ENCODE data around the gene WDR36. TPM values are rescaled to one million over a fixed set of nuclear protein-coding genes. Genes with fewer than 3 reads are reported as not detected.

Gene WDR36
- total and polyA plus RNA-seq, 2 donors from 2014 or later = 4.5 to 31.8 TPM

GRCh38 chr5:111099058-111099778 is 7.1 kb downstream of the WDR36 start:
- no peak for DNase-seq
- H3K4me1 ChIP-seq (ENCODE audit: control insufficient read depth in 2 of 3, insufficient read depth in 2 of 3, low read depth in 1 of 3, low read length in 3 of 3) = peaks cover 0 to under 1% (median 0%) of the 10 kb centered on the region in 3 donors
- no peak overlapping the region for H3K4me3 ChIP-seq (ENCODE audit: low read length in 3 of 3)
- no peak for FAIRE-seq
- no peak overlapping the region for H3K9ac ChIP-seq (ENCODE audit: low read length in 3 of 3)
- peaks cover 8 to 29% (median 10%) of the 10 kb centered on the region in 3 donors for H3K36me3 ChIP-seq (ENCODE audit: control insufficient read depth in 2 of 3, insufficient read depth in 3 of 3, low read length in 3 of 3)
- no peaks in the 10 kb centered on the region for H3K27me3 ChIP-seq (ENCODE audit: control insufficient read depth, insufficient read depth, low read length)
- H3K27ac ChIP-seq (ENCODE audit: low read depth in 2 of 2, low read length in 2 of 2) = no peak overlapping the region
- TF ChIP-seq, protein P1, sequence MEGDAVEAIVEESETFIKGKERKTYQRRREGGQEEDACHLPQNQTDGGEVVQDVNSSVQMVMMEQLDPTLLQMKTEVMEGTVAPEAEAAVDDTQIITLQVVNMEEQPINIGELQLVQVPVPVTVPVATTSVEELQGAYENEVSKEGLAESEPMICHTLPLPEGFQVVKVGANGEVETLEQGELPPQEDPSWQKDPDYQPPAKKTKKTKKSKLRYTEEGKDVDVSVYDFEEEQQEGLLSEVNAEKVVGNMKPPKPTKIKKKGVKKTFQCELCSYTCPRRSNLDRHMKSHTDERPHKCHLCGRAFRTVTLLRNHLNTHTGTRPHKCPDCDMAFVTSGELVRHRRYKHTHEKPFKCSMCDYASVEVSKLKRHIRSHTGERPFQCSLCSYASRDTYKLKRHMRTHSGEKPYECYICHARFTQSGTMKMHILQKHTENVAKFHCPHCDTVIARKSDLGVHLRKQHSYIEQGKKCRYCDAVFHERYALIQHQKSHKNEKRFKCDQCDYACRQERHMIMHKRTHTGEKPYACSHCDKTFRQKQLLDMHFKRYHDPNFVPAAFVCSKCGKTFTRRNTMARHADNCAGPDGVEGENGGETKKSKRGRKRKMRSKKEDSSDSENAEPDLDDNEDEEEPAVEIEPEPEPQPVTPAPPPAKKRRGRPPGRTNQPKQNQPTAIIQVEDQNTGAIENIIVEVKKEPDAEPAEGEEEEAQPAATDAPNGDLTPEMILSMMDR (IDR thresholded peaks at IDR 0.05; ENCODE audit: borderline replicate concordance, extremely low read depth, insufficient read depth) = no peak
- intact Hi-C loops (cut with DNase I) = no loop called here
- H3K9me3 ChIP-seq (ENCODE audit: control insufficient read depth in 2 of 3, insufficient read depth in 1 of 3, low read length in 3 of 3) = no peaks in the 10 kb centered on the region

DNA sequence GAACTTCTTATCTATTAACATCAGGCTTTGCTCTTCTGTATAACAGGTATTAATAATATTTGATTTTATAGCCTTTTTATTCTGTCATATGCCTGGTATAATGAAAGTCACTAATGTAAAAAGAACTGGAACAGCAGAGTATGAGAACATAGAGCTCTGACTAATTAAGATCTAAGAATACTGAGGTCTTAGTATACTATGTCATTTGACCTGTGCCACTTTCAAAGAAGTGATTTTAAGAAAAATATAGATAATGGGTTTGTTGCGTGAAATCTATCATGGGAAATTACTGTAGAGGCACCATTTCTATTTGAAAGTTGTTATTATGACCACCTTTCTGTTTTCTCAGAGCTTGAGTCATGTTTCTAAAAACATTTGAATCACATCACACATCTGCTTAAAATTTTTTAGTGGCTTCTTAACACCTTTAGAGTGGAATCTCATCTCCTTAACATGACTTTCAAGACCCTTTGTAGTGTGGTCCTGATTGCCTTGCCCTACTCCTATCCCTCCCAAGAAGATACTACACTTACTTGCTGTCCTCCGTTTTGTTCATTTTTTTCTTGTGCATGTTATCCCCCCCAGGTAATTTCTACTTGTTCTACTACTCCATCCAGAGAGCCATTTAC is 14.3 kb downstream of the WDR36 start:
- H3K27me3 ChIP-seq (ENCODE audit: control insufficient read depth, insufficient read depth, low read length) = no peaks in the 10 kb centered on the region
- DNase-seq (no peak), FAIRE-seq (no peak)
- H3K36me3 ChIP-seq (ENCODE audit: control insufficient read depth in 2 of 3, insufficient read depth in 3 of 3, low read length in 3 of 3) = peaks cover 18 to 42% (median 20%) of the 10 kb centered on the region in 3 donors
- no peaks in the 10 kb centered on the region for H3K9me3 ChIP-seq (ENCODE audit: control insufficient read depth in 2 of 3, insufficient read depth in 1 of 3, low read length in 3 of 3)
- H3K4me3 ChIP-seq (ENCODE audit: low read length in 3 of 3) = no peak overlapping the region
- intact Hi-C loops (cut with DNase I) = no loop called here
- TF ChIP-seq, protein P1 (IDR thresholded peaks at IDR 0.05; ENCODE audit: borderline replicate concordance, extremely low read depth, insufficient read depth) = no peak
- no peak overlapping the region for H3K9ac ChIP-seq (ENCODE audit: low read length in 3 of 3)
- no peaks in the 10 kb centered on the region for H3K4me1 ChIP-seq (ENCODE audit: control insufficient read depth in 2 of 3, insufficient read depth in 2 of 3, low read depth in 1 of 3, low read length in 3 of 3)
- no peak overlapping the region for H3K27ac ChIP-seq (ENCODE audit: low read depth in 2 of 2, low read length in 2 of 2)

DNA sequence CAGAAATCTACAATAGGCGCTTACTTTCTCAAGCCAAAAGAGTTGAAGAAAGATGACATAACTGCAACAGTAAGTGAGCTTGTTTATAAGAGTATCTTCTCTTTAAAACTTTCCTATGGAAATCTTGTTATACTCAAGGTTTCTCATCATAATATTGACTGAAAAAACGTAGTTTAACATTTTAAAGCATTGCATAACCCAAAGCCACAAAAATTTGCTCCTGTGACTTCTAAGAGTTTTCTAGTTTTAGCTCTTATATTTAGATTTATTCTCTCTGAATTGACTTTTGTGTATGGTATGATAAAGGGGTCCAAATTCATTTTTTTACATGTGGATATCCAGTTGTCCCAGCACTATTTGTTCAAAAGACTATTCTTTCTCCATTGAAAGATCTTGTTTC is 15.2 kb downstream of the WDR36 start:
- Histone ChIP-seq H3K9ac (ENCODE audit: low read length in 3 of 3) (no peak overlapping the region), H3K27ac (ENCODE audit: low read depth in 2 of 2, low read length in 2 of 2) (no peak overlapping the region), H3K27me3 (ENCODE audit: control insufficient read depth, insufficient read depth, low read length) (no peaks in the 10 kb centered on the region), H3K4me3 (ENCODE audit: low read length in 3 of 3) (no peak overlapping the region), H3K36me3 (ENCODE audit: control insufficient read depth in 2 of 3, insufficient read depth in 3 of 3, low read length in 3 of 3) (peaks cover 18 to 41% (median 25%) of the 10 kb centered on the region in 3 donors), H3K4me1 (ENCODE audit: control insufficient read depth in 2 of 3, insufficient read depth in 2 of 3, low read depth in 1 of 3, low read length in 3 of 3) (no peaks in the 10 kb centered on the region), H3K9me3 (ENCODE audit: control insufficient read depth in 2 of 3, insufficient read depth in 1 of 3, low read length in 3 of 3) (no peaks in the 10 kb centered on the region)
- FAIRE-seq (no peak), DNase-seq (no peak)
- intact Hi-C loops (cut with DNase I) = no loop called here
- TF ChIP-seq, protein P1 (IDR thresholded peaks at IDR 0.05; ENCODE audit: borderline replicate concordance, extremely low read depth, insufficient read depth) = no peak

Data from kidney (tissue), 14 donors.